Measurements from ENCODE around the gene RARB.

DNA sequence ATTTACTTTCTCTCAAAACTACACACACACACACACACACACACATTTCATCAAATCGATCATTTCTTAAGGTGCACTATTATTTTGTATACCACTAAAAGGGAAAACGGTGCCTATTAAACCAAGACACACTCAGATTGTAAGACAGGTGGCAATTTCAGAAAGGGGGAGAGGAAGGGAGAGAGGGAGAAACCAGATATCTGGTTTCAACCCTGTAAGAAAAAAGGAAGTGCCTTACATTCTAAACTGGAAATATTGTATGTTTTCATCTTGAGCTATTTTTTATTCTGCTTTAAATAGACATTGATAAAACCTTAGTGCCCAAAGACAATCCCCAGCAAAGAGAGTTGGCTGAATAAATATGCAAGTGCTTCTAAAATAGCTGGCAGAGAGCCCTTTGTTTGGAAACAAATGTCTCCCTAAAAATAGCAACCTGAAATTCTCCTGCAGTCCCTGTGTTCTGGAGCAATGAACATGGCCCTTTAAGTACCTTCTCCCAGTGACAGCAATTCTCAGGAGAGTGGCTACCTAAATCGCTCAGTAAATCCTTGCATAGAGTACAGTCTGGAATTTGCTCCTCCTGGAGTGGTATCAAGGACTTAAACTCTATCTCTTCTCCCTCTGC is 85.7 kb downstream of the RARB start:
- TF ChIP-seq, protein P1, sequence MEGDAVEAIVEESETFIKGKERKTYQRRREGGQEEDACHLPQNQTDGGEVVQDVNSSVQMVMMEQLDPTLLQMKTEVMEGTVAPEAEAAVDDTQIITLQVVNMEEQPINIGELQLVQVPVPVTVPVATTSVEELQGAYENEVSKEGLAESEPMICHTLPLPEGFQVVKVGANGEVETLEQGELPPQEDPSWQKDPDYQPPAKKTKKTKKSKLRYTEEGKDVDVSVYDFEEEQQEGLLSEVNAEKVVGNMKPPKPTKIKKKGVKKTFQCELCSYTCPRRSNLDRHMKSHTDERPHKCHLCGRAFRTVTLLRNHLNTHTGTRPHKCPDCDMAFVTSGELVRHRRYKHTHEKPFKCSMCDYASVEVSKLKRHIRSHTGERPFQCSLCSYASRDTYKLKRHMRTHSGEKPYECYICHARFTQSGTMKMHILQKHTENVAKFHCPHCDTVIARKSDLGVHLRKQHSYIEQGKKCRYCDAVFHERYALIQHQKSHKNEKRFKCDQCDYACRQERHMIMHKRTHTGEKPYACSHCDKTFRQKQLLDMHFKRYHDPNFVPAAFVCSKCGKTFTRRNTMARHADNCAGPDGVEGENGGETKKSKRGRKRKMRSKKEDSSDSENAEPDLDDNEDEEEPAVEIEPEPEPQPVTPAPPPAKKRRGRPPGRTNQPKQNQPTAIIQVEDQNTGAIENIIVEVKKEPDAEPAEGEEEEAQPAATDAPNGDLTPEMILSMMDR (IDR thresholded peaks at IDR 0.05; ENCODE audit: low read length) = no peak
- no peak for TF ChIP-seq EZH2 (IDR thresholded peaks at IDR 0.05; ENCODE audit: borderline replicate concordance, low read length)
